ENCODE results near the gene CSTF1.

DNA sequence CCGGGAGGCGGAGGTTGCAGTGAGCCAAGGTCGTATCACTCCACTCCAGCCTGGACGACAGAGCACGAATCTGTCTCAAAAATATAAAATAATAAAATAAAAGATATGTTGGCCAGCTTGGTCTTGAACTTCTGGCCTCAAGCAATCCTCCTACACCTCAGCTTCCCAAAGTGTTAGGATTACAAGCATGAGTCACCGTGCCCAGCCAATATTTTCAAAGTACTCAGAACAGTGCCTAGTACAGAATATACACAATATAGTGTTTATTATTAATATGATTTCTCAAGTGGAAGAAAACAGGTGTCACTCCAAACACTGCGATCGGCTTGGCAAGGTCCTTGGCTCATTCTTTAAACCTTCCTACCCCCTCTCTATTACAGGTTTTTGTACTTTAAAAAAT is 30.5 kb upstream of the CSTF1 start:
- TF ChIP-seq POLR2A (IDR thresholded peaks at IDR 0.05; ENCODE audit: low read depth, low read length): no peak
- no peak for TF ChIP-seq TAF1 (IDR thresholded peaks at IDR 0.05; ENCODE audit: low read depth, low read length)
- TF ChIP-seq POLR2AphosphoS5 (IDR thresholded peaks at IDR 0.05; ENCODE audit: low read depth, low read length): no peak
- no peak for TF ChIP-seq SPI1 (IDR thresholded peaks at IDR 0.05; ENCODE audit: low read depth, low read length)
- no peak for TF ChIP-seq PAX5 (IDR thresholded peaks at IDR 0.05; ENCODE audit: insufficient read depth, low read length, severe bottlenecking)
- TF ChIP-seq POU2F2 (IDR thresholded peaks at IDR 0.05; ENCODE audit: low read depth, low read length): no peak
